GM06990 (cell line): ENCODE measurements around the gene GRID2.

Source experiments
- DNase-seq: peaks from one replicate; pipeline ENCODE4 v3.0.0-alpha.2; 2011; ENCODE audit not compliant: insufficient read length; ENCODE audit errors: extremely low read depth
- H3K27me3 ChIP-seq: replicated peaks from 2 replicates; pipeline ENCODE4 v1.6.0; 2011; ENCODE audit warnings: low read length; ENCODE audit not compliant: control insufficient read depth, insufficient read depth
- H3K36me3 ChIP-seq: 2 replicates; pipeline ENCODE4 v1.5.1; 2011; ENCODE audit warnings: low read length; ENCODE audit not compliant: control insufficient read depth, insufficient read depth
- H3K4me3 ChIP-seq: replicated peaks from 2 replicates; pipeline ENCODE4 v1.5.1; 2011; ENCODE audit warnings: low read depth, mild to moderate bottlenecking, control low read depth, low read length
- TF ChIP-seq, protein P1 (sequence below): IDR thresholded peaks from 2 replicates; pipeline ENCODE4 v1.5.1; 2011; ENCODE audit warnings: low read length, control low read depth, mild to moderate bottlenecking, inconsistent platforms; ENCODE audit not compliant: insufficient read depth, poor library complexity, severe bottlenecking

The GRID2 gene

DNA sequence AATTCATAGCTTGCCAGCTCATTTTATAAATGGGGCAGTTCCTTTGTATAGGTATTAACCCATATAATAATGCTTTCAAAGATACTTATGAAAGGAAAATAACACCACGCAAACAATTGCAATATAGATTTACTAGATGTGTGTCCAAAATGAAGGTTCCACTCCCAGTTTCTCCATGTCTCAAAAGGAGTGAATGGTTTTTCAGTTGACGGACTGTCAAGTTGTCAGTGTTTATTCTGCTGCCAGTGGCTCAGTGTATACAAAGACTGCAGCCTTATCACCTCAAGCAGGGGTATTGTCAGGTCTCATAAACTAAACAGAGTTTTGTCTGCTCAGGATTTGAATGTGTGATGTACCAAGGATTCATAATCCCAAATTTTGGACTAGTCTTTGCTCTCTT, 939.5 kb downstream of the GRID2 start:
- Histone ChIP-seq H3K27me3 (no peaks in the 10 kb centered on the region), H3K4me3 (no peak overlapping the region), H3K36me3 (no peaks in the 10 kb centered on the region)
- TF ChIP-seq, protein P1, sequence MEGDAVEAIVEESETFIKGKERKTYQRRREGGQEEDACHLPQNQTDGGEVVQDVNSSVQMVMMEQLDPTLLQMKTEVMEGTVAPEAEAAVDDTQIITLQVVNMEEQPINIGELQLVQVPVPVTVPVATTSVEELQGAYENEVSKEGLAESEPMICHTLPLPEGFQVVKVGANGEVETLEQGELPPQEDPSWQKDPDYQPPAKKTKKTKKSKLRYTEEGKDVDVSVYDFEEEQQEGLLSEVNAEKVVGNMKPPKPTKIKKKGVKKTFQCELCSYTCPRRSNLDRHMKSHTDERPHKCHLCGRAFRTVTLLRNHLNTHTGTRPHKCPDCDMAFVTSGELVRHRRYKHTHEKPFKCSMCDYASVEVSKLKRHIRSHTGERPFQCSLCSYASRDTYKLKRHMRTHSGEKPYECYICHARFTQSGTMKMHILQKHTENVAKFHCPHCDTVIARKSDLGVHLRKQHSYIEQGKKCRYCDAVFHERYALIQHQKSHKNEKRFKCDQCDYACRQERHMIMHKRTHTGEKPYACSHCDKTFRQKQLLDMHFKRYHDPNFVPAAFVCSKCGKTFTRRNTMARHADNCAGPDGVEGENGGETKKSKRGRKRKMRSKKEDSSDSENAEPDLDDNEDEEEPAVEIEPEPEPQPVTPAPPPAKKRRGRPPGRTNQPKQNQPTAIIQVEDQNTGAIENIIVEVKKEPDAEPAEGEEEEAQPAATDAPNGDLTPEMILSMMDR, result no peak
- no peak for DNase-seq

DNA sequence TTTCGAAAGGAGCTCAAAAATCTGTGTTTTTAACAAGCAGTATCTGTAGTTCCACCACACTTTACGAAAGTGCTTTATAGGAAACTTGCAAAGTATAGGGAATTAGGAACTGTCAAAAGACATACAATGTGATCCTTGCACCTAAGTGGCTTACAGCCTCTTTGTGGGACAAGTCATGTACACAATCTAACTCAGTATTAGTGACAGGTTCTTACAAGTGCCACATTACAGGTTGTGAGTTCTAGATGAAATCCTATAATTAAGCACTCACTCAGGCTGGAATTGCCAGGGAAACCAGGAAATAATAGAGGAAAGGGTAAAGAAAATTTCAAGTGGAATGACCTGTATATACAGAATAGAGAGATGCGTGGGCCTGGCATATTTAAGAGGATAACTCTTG, 957.4 kb downstream of the GRID2 start:
- TF ChIP-seq, protein P1, result no peak
- no peak overlapping the region for H3K4me3 ChIP-seq
- no peaks in the 10 kb centered on the region for H3K36me3 ChIP-seq
- no peak for DNase-seq
- H3K27me3 ChIP-seq, result no peaks in the 10 kb centered on the region

DNA sequence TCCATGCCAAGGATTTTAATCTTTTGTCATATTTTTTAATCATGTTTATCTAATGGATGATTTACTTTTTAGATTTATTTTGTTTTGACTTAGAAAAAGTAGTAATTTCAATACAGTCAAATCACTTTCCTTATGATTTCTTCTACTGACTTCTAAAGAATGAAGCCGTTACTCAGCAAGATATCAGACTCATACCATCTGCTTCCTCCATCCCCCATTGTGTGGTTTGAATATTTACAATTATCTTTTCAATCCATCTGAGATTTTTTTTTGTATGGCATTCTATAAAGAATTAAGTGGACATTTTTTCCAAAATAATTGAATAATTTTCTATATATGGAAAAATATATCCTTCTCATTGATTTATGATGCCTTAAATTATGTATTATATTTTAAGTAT, 959.4 kb downstream of the GRID2 start:
- H3K27me3 ChIP-seq, result no peaks in the 10 kb centered on the region
- no peaks in the 10 kb centered on the region for H3K36me3 ChIP-seq
- TF ChIP-seq, protein P1, result no peak
- no peak overlapping the region for H3K4me3 ChIP-seq
- DNase-seq, result no peak

DNA sequence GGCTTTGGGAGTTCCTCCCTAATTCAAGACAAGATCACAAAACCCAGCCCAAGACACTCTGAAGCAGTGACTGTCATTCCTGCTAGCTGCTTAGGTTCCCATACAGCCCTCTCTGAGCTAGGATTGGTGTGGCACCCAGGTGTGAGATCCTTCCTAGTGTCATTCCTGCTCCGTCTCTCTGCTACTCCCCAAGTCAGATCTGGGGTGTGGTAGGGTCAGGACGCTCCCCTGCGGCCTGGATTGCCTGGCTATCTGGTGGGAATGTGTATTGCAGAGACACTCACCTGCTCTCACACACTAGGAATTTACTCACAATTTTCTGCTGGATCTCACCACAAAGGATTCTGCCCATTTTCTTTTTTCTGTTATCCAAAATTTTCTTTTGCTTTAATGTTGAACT, 964.0 kb downstream of the GRID2 start:
- no peak overlapping the region for H3K4me3 ChIP-seq
- DNase-seq, result no peak
- no peaks in the 10 kb centered on the region for H3K27me3 ChIP-seq
- TF ChIP-seq, protein P1, result no peak
- H3K36me3 ChIP-seq, result no peaks in the 10 kb centered on the region

DNA sequence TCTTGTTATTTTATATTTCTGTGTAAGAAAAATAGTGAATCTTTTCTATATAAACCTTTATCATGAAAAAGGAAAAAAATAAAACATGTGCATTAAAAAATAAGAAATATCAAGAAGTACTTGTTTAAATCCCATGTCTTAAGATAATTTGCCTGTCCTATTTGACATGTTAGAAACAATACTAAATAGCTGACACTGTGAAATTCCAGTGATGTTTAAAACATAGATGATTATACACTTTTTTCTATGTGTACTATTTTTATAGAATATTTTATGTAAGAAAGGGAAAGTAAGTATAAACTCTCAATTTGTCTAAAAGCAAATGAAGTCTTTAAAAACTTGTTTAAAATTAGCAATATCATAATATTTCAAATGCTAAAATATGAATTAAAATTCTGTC, 981.6 kb downstream of the GRID2 start:
- DNase-seq, result no peak
- TF ChIP-seq, protein P1, result no peak
- H3K4me3 ChIP-seq, result no peak overlapping the region
- no peaks in the 10 kb centered on the region for H3K27me3 ChIP-seq
- no peaks in the 10 kb centered on the region for H3K36me3 ChIP-seq

DNA sequence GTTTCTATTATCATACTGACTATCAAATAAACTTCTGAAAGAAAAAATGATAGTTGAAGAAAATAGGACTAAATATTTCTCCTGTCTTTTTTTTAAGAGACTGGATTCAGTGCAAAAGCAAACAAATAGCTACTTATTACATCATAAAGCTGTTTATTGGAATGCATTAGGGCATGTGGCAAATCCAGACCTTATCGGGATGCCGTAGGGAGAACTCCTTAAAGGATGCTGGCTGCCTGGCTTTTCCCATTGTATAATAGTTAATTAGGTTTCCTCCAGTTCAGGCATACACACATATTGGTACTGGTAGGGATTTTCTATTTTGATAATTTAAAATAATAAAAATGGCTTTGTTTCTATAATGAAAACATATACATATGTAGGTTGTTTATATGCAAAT, 985.5 kb downstream of the GRID2 start:
- TF ChIP-seq, protein P1, result no peak
- no peaks in the 10 kb centered on the region for H3K36me3 ChIP-seq
- no peaks in the 10 kb centered on the region for H3K27me3 ChIP-seq
- DNase-seq, result no peak
- H3K4me3 ChIP-seq, result no peak overlapping the region
